Glomerular endothelial cell (primary cell): ENCODE measurements around the gene SRGN. TPM values are rescaled to one million over a fixed set of nuclear protein-coding genes. Genes with fewer than 3 reads are reported as not detected.

Source experiments
- DNase-seq: peaks from one replicate; pipeline ENCODE4 v3.0.0-alpha.2; 2011; ENCODE audit warnings: low read depth, low spot score; ENCODE audit errors: extremely low read depth
- total RNA-seq: library from RNA; depleted of rRNA; stranded (reverse); fragments of >200 nt; gene quantifications from 2 replicates; pipeline ENCODE4 v1.2.3, GENCODE V29; 2015

The SRGN gene
- total RNA-seq, 1 donor from 2014 or later, result 380 TPM

- DNase-seq, result no peak
Measured at GRCh38 chr10:69089638-69090599, 2.0 kb downstream of the SRGN start.

- no peak for DNase-seq
Measured at GRCh38 chr10:69090685-69091084, 2.8 kb downstream of the SRGN start.

GRCh38 chr10:69091143-69091651, 3.3 kb downstream of the SRGN start:
- DNase-seq, result no peak

- peak; percentile 81 for DNase-seq
Measured at GRCh38 chr10:69092959-69093850, 5.3 kb downstream of the SRGN start.

GRCh38 chr10:69093933-69094332, 6.0 kb downstream of the SRGN start:
- no peak for DNase-seq

- no peak for DNase-seq
Measured at GRCh38 chr10:69096045-69096444, 8.1 kb downstream of the SRGN start.

GRCh38 chr10:69097729-69098128, 9.8 kb downstream of the SRGN start:
- no peak for DNase-seq

GRCh38 chr10:69100136-69100872, 12.4 kb downstream of the SRGN start:
- no peak for DNase-seq

- DNase-seq, result no peak
Measured at GRCh38 chr10:69101451-69102095, 13.7 kb downstream of the SRGN start.

- DNase-seq, result no peak
Measured at GRCh38 chr10:69102440-69102839, 14.5 kb downstream of the SRGN start.

- DNase-seq, result no peak
Measured at GRCh38 chr10:69103784-69104183, 15.9 kb downstream of the SRGN start.

- DNase-seq, result no peak
Measured at GRCh38 chr10:69104994-69105790, 17.3 kb downstream of the SRGN start.

GRCh38 chr10:69107176-69107490, 19.2 kb downstream of the SRGN start:
- no peak for DNase-seq

- DNase-seq, result no peak
Measured at GRCh38 chr10:69107699-69108098, 19.8 kb downstream of the SRGN start.

GRCh38 chr10:69119896-69120295, 32.0 kb downstream of the SRGN start:
- no peak for DNase-seq

GRCh38 chr10:69123306-69123746, 35.4 kb downstream of the SRGN start:
- DNase-seq, result no peak

- DNase-seq, result no peak
Measured at GRCh38 chr10:69123747-69124562, 36.1 kb downstream of the SRGN start, which contains the start of gene VPS26A. VPS26A (plus strand) TSS chr10:69124178; CDS start chr10:69124278, 100 bp downstream.

GRCh38 chr10:69124563-69125268, 36.8 kb downstream of the SRGN start:
- DNase-seq, result no peak
